SK-N-SH treated with all-trans-retinoic acid at 6 μM for 48 hours (cell line): ENCODE data around the gene ATF6.

Experiments used
- ARNTL ChIP-seq: fragments of 450-650 bp; formaldehyde crosslinking; IDR thresholded peaks from 2 replicates; pipeline ENCODE4 v1.5.0; 2020; ENCODE audit warnings: low read depth, mild to moderate bottlenecking, moderate library complexity, borderline replicate concordance
- CSDC2 ChIP-seq: fragments of 250-450 bp; sonication (Bioruptor Pico); IDR thresholded peaks from 2 replicates; pipeline ENCODE4 v1.5.0; 2020; ENCODE audit warnings: mild to moderate bottlenecking, moderate library complexity

GRCh38 chr1:161827786-161828185 lies 61.7 kb downstream of the ATF6 start:
- no peak for TF ChIP-seq ARNTL
- no peak for TF ChIP-seq CSDC2
